Panc1 (cell line): Measurements from ENCODE around the gene CLCF1.

Source experiments
- SIN3A ChIP-seq: IDR thresholded peaks from 2 replicates; pipeline ENCODE4 v1.6.1; 2012; ENCODE audit warnings: low read depth, mild to moderate bottlenecking, low read length, moderate library complexity, borderline replicate concordance; ENCODE audit not compliant: insufficient read depth
- TF ChIP-seq, protein P1 (sequence below): fragments of 450-650 bp; IDR thresholded peaks from 2 replicates; pipeline ENCODE4 v1.5.1; 2017; ENCODE audit warnings: mild to moderate bottlenecking

DNA sequence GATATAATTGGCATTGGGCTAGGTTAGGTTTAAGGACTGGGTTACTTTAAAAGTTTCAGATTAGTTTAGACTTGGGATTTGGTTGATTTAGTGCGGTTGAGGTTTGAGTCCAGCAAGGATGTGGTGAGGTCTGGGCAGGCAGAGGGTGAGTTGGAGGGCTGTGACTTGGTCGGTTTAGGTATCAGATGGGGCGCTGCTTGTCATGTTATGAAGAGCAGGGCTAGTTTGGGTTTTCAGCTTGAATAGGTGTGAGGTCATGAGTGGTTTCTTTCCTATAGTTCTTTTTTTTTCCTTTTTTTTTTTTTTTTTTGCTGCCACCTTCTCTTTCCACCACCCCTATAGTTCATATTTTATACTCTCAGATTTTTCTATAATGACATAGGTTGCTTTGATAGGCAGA lies 4.8 kb downstream of the CLCF1 start:
- no peak for TF ChIP-seq SIN3A
- TF ChIP-seq, protein P1, sequence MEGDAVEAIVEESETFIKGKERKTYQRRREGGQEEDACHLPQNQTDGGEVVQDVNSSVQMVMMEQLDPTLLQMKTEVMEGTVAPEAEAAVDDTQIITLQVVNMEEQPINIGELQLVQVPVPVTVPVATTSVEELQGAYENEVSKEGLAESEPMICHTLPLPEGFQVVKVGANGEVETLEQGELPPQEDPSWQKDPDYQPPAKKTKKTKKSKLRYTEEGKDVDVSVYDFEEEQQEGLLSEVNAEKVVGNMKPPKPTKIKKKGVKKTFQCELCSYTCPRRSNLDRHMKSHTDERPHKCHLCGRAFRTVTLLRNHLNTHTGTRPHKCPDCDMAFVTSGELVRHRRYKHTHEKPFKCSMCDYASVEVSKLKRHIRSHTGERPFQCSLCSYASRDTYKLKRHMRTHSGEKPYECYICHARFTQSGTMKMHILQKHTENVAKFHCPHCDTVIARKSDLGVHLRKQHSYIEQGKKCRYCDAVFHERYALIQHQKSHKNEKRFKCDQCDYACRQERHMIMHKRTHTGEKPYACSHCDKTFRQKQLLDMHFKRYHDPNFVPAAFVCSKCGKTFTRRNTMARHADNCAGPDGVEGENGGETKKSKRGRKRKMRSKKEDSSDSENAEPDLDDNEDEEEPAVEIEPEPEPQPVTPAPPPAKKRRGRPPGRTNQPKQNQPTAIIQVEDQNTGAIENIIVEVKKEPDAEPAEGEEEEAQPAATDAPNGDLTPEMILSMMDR: no peak
